Lower lobe of right lung (tissue), 2 donors: ENCODE results near the gene RAP1A. TPM values are rescaled to one million over a fixed set of nuclear protein-coding genes. Genes with fewer than 3 reads are reported as not detected.

Experiments used
- ATAC-seq, 2 donors: fragments of 200-7000 bp; cut with Tn5 transposase; one replicate each; pipeline ENCODE4 v1.9.1; 2020 to 2022; ENCODE audit warnings: mild to moderate bottlenecking in 2 of 2, moderate library complexity in 2 of 2
- DNase-seq: peaks from one replicate; pipeline ENCODE4 v3.0.0-alpha.2; 2020
- H3K27ac ChIP-seq: fragments of 200-600 bp; one replicate; pipeline ENCODE4 v1.8.0; 2022
- H3K27me3 ChIP-seq: fragments of 200-600 bp; one replicate; pipeline ENCODE4 v1.8.0; 2022; ENCODE audit warnings: low read depth
- H3K36me3 ChIP-seq: fragments of 200-600 bp; one replicate; pipeline ENCODE4 v1.8.0; 2022; ENCODE audit warnings: mild to moderate bottlenecking
- H3K4me1 ChIP-seq: fragments of 200-600 bp; one replicate; pipeline ENCODE4 v1.8.0; 2022
- H3K4me3 ChIP-seq: fragments of 200-600 bp; one replicate; pipeline ENCODE4 v1.8.0; 2022; ENCODE audit warnings: mild to moderate bottlenecking
- H3K9me3 ChIP-seq: fragments of 200-600 bp; one replicate; pipeline ENCODE4 v1.8.0; 2022
- CTCF ChIP-seq: fragments of 200-600 bp; IDR thresholded peaks from one replicate; pipeline ENCODE4 v1.8.0; 2022; ENCODE audit warnings: antibody characterized with exemption, mild to moderate bottlenecking
- intact Hi-C: fragments of 100-400 bp; cut with DNase I; formaldehyde crosslinking; loops from one replicate; pipeline ENCODE4 v1.11.0; 2022
- total RNA-seq: library from RNA; stranded (reverse); fragmentation: NEBNext Ultra II Directional; extraction: Animal tissue kit (Norgen Biotek cat#: 25700); gene quantifications from one replicate; pipeline ENCODE4 v1.2.1, GENCODE V29; 2021
- donor health status: DM: no; HTN: yes; CAD: no; lungs with severe emphysema.

Gene RAP1A
- total RNA-seq, 1 donor from 2014 or later: 134 TPM

GRCh38 chr1:111649227-111649626 is 29.6 kb downstream of the RAP1A start:
- Histone ChIP-seq H3K4me1 (peaks cover 54% of the 10 kb centered on the region), H3K27ac (no peak overlapping the region), H3K36me3 (no peaks in the 10 kb centered on the region), H3K9me3 (no peaks in the 10 kb centered on the region), H3K4me3 (no peak overlapping the region), H3K27me3 (no peaks in the 10 kb centered on the region)
- DNase-seq (no peak), ATAC-seq (no peak)
- intact Hi-C loops: no loop called here
- TF ChIP-seq CTCF: no peak

GRCh38 chr1:111649648-111650047 is 30.1 kb downstream of the RAP1A start:
- peaks cover 54% of the 10 kb centered on the region for H3K4me1 ChIP-seq
- H3K27me3 ChIP-seq: no peaks in the 10 kb centered on the region
- H3K9me3 ChIP-seq: no peaks in the 10 kb centered on the region
- intact Hi-C loops: loop anchor here (10.0 kb wide), 1 partner anchor 135 kb away; no protein-coding TSS in a partner anchor
- H3K36me3 ChIP-seq: no peaks in the 10 kb centered on the region
- H3K4me3 ChIP-seq: no peak overlapping the region
- DNase-seq (no peak), ATAC-seq (no peak)
- H3K27ac ChIP-seq: no peak overlapping the region
- TF ChIP-seq CTCF: no peak

GRCh38 chr1:111653709-111654108 is 34.1 kb downstream of the RAP1A start:
- no peak for ATAC-seq

GRCh38 chr1:111654839-111655238 is 35.2 kb downstream of the RAP1A start:
- H3K4me3 ChIP-seq: no peak overlapping the region
- ATAC-seq (no peak), DNase-seq (no peak)
- H3K36me3 ChIP-seq: no peaks in the 10 kb centered on the region
- intact Hi-C loops: loop anchor here (10.0 kb wide), 1 partner anchor 140 kb away; no protein-coding TSS in a partner anchor
- H3K27me3 ChIP-seq: no peaks in the 10 kb centered on the region
- H3K9me3 ChIP-seq: no peaks in the 10 kb centered on the region
- H3K27ac ChIP-seq: no peak overlapping the region
- H3K4me1 ChIP-seq: peaks cover 56% of the 10 kb centered on the region
- TF ChIP-seq CTCF: no peak

More at GRCh38 chr1:111653709-111654108, 34.1 kb downstream of the RAP1A start:
- DNase-seq: no peak
- H3K9me3 ChIP-seq: no peaks in the 10 kb centered on the region
- peaks cover 58% of the 10 kb centered on the region for H3K4me1 ChIP-seq
- intact Hi-C loops: loop anchor here (10.0 kb wide), 1 partner anchor 139 kb away; no protein-coding TSS in a partner anchor
- no peak overlapping the region for H3K4me3 ChIP-seq
- H3K27ac ChIP-seq: no peak overlapping the region
- no peaks in the 10 kb centered on the region for H3K27me3 ChIP-seq
- TF ChIP-seq CTCF: no peak
- no peaks in the 10 kb centered on the region for H3K36me3 ChIP-seq

GRCh38 chr1:111656086-111657017 is 36.8 kb downstream of the RAP1A start:
- peak; percentile 60 for TF ChIP-seq CTCF
- peak; percentile 68 to 85 for ATAC-seq

More at GRCh38 chr1:111656086-111657017, 36.8 kb downstream of the RAP1A start:
- no peaks in the 10 kb centered on the region for H3K9me3 ChIP-seq
- H3K36me3 ChIP-seq: no peaks in the 10 kb centered on the region
- intact Hi-C loops: loop anchor here (10.0 kb wide), 1 partner anchor 142 kb away; no protein-coding TSS in a partner anchor
- H3K4me3 ChIP-seq: no peak overlapping the region
- DNase-seq: no peak
- H3K27ac ChIP-seq: no peak overlapping the region
- no peaks in the 10 kb centered on the region for H3K27me3 ChIP-seq
- peaks cover 66% of the 10 kb centered on the region for H3K4me1 ChIP-seq
